ENCODE measurements around the gene PIM3.

PIM3 gene

GRCh38 chr22:49960159-49961004 is at the start of gene PIM3:
PIM3 (plus strand) TSS chr22:49960772; CDS start chr22:49960948, 176 bp downstream.
- peak; percentile 98 for DNase-seq

GRCh38 chr22:49911881-49912625 is 48.5 kb upstream of the PIM3 start:
- no peak for DNase-seq

DNA sequence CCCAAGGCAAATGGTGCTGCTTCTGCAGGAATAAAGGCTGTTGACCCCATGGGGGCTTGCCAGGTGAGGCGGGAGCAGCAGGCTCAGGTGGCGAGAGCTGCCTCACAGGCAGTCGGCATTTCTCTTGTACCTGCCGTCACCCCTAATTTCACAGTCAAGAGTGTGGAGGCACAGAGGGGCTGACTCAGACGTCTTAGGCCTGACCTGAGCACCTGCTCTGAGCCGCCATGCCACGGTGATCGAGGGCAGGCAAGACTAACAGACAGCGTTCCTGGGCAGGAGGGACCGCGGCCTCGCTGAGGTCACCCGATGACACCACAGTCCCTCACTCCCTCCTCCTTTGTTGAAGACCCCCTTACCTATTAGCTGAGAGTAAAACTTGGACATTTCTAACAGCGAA is 47.5 kb upstream of the PIM3 start:
- DNase-seq = no peak

DNA sequence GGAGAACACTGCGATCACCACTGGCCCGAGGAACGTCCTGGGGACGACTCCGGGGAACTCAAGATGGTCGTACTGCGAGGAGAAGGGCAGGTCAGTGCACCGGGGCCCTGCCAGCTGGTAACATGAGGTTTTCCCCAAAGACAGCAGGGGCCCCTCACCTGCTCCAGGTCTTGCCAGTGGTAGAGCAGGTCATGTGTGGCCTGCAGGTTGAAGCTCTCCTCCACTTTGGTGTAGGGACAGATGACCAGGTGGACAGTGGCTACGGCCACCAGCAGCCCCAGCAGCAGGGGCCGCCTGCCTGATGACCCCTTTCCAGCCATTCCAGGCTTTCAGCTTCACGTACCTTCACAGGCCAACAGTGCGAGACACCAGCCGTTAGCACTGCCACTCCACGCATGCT is 47.1 kb upstream of the PIM3 start:
- DNase-seq = no peak

DNA sequence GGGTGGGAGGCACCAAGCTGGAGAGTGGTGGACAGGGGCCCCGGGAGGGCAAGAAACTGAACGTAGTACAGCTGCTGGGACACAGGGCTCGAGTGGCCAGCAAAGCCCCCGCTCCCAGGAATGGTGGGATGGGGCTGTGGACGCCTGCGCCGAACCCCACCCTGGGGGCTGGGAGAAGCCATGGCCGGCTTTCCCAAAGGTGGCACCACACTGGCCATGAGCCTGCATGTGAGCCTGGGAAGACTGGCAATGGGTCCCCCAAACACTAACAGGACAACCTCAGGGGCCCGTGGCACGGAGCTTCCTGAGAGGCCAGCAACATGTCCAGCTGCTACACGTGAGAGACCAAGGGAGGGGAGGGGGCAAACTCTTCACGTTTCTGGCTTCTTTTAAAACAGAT is 46.3 kb upstream of the PIM3 start:
- no peak for DNase-seq

- no peak for DNase-seq
Observed at GRCh38 chr22:49915610-49916009, 45.0 kb upstream of the PIM3 start.

GRCh38 chr22:49916831-49917230 is 43.7 kb upstream of the PIM3 start:
- DNase-seq = no peak

- DNase-seq = peak; percentile 96
Observed at GRCh38 chr22:49917974-49918910, 42.3 kb upstream of the PIM3 start, which contains the start of the genes ALG12 and CRELD2. ALG12 (minus strand) TSS chr22:49918438; CDS start chr22:49913765, 4,673 bp downstream. CRELD2 (plus strand) TSS chr22:49918634; CDS start chr22:49918770, 136 bp downstream.

DNA sequence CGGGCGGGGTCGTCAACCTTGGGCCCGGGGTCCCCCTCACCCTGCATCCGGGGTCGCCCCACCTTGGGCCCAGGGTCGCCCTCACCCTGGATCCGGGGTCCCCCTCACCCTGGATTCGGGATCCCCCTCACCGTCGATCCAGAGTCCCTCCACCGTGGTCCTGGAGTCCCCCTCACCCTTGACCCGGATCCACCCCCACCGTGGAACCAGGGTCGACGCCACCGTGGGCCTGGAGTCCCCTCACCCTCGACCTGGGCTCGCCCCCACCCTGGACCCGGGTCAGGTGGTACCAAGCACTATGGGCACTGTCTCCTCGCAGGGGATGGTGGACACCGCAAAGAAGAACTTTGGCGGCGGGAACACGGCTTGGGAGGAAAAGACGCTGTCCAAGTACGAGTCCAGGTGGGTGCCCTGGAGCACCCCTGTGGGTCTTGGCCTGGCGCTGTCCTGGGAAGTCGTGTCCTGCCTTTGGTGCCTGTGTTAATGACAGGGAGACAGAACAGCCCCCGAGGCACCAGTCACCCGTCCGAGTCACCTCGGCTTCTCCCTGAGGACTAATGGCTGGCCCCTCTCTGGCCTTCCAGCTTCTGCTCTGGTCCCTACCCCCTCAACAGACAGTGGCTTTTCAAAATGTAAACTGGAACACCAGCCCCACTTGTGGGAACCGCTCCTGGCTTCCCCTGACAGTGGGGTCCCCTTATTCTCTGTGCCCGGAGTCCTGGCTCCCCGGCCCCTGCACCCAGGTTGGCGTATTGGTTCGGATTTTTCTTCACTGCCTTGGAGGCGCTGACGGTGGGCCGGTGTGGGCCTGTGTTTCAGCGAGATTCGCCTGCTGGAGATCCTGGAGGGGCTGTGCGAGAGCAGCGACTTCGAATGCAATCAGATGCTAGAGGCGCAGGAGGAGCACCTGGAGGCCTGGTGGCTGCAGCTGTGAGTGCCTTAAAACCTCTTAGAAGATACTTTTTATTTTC is 41.4 kb upstream of the PIM3 start:
- no peak for DNase-seq

DNA sequence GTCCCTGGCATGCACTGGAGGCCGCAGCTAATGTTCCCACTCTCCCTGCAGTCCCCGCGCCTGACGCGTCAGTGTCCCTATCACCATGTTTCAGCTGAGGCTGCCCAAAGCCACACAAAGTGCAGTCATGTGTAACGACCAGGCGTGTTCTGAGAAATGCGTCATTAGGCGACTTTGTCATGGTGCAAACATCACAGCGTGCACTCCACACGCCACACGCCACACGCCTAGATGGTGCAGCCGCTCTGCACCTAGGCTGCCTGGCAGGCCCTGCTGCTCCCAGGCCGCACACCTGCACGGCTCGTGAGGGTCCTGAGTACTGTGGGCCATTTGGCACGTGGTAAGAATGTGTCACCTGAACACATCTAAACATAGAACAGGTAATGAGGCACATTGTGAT is 39.7 kb upstream of the PIM3 start:
- no peak for DNase-seq

DNA sequence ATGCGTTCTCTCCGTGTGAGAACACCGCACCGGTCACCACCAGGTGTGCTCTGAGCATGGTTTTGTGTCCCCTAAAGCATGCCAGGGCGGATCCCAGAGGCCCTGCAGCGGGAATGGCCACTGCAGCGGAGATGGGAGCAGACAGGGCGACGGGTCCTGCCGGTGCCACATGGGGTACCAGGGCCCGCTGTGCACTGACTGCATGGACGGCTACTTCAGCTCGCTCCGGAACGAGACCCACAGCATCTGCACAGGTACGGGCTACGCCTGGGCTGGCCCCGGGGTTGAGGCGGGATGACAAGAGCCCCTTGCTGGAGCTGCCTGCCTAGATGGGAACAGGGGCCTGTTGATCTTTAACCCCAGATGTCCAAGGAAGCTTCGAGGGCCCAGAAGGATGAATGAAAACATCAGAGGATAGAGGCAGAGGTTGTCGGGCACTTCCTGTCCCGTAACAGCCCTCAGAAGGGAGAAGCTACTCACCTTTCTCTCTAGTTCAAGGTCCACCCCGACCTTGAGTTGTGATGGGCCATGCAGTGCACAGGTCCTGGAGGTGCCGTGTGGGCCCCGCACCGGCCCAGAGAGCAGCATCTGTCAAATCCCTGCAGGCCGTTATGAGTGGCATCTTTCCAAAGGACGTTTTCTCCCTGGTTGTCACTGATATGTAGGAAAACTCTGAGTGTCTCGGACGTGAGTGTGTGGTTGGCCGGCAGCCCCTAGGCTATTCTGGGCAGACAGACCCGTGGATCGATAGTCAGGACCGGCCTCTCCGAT is 38.9 kb upstream of the PIM3 start:
- DNase-seq = no peak

- no peak for DNase-seq
Observed at GRCh38 chr22:49922484-49922883, 38.1 kb upstream of the PIM3 start.

DNA sequence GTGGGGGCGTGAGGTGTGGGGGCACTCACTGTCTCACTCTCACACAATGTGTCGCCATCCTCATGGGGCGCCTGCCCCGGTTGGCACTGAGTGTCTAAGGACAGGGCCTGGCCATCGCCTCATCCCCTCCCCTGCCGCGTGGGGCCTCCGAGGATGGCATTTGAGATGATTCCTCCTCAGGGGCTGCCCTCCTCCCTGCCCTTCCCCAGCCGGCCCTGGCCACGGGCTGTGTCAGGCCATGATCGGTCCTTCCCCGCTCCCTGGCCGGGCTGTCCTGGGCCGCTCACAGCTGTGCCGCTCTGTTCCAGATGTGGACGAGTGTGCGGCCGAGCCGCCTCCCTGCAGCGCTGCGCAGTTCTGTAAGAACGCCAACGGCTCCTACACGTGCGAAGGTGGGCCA is 37.6 kb upstream of the PIM3 start:
- no peak for DNase-seq

- DNase-seq = no peak
Observed at GRCh38 chr22:49923445-49923844, 37.1 kb upstream of the PIM3 start.

GRCh38 chr22:49924113-49924833 is 36.3 kb upstream of the PIM3 start:
- DNase-seq = no peak

DNA sequence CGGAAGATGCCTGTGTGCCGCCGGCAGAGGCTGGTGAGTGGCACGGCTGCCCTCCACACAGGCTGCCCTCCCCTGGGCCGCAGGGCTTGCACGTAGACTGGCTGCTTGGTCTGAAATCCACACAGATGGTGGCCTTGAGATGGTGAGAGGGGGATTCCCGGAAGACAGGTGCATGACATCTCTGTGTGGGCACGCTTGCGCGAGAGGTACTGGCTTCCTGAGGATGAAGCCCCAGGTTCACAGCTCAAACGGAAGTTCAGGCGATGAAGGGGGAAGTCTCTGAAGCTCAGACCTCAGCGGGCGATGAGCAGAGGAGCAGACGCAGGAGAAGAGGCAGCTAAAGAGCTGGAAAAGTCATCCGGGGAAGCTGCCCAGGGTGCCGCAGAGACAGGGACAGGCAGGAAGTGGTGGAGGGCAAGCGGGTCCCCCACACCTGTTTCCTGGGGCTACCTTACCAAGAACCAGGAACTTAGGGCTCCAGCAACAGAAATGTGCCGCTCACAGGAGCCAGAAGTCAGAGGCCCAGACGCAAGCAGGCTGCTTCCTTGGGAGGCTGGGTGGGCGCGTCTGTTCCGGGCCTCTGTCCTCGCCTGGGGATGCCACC is 34.9 kb upstream of the PIM3 start:
- DNase-seq = no peak

GRCh38 chr22:49926916-49927315 is 33.7 kb upstream of the PIM3 start:
- no peak for DNase-seq

DNA sequence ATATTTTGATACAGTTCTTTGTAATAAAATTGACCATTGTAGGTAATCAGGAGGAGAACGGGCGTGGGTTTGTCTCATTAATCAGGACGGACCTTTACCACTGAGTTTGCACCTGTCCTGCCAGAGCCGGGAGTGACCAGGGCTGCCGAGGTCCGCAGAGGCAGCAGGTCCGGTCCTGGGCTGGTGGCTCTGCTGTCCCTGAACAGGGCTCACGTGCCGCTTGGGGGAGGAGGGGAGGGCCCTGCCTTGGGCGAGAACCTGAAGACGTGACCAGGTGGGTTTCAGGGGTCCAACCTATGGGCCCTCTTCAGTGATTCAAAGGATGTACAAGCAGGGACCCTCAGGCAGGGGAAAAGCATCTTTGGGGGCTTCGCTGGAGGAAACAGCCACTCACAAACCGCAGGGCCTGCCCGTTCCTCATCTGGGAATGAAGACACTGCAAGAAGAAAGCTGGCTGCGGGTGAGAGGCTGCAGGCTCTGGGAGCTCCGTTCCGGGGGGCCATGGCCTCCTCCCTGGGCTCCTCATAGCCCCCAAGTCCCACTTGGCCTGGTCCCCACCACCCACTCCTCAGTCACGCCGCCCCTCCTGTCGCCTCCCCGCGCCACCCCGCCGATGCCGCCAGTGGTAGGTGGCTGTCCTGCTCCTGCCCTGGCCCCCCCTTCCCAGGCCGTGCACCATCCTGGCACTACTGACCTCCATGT is 32.9 kb upstream of the PIM3 start:
- DNase-seq = no peak

- no peak for DNase-seq
Observed at GRCh38 chr22:49928185-49928495, 32.4 kb upstream of the PIM3 start.

Data from NCI-H82 (cell line).